GM23338 (cell line): ENCODE measurements around the gene COLQ. TPM values are rescaled to one million over a fixed set of nuclear protein-coding genes. Genes with fewer than 3 reads are reported as not detected.

Experiments used
- ATAC-seq: fragments of 200-7000 bp; cut with Tn5 transposase; 3 replicates; pipeline ENCODE4 v1.9.1; 2020
- DNase-seq: peaks from one replicate; pipeline ENCODE4 v3.0.0-alpha.2; 2015; ENCODE audit warnings: low spot score
- H2AFZ ChIP-seq: fragments of 200-600 bp; sonication (generic); 2 replicates; pipeline ENCODE4 v1.8.0; 2016; ENCODE audit warnings: antibody characterized with exemption, mild to moderate bottlenecking, moderate library complexity
- H3F3A ChIP-seq: fragments of 200-600 bp; sonication (generic); replicated peaks from 2 replicates; pipeline ENCODE4 v1.8.0; 2017; ENCODE audit warnings: antibody characterized with exemption, mixed run types, low read depth
- H3K27ac ChIP-seq: fragments of 200-600 bp; sonication (generic); 2 replicates; pipeline ENCODE4 v1.6.1; 2016; ENCODE audit warnings: low read depth
- H3K27me3 ChIP-seq: fragments of 200-600 bp; sonication (generic); 2 replicates; pipeline ENCODE4 v1.8.0; 2016; ENCODE audit warnings: mild to moderate bottlenecking, mixed run types, moderate library complexity; ENCODE audit not compliant: insufficient read depth
- H3K36me3 ChIP-seq: fragments of 200-600 bp; sonication (generic); 2 replicates; pipeline ENCODE4 v1.8.0; 2016; ENCODE audit warnings: mild to moderate bottlenecking; ENCODE audit not compliant: insufficient read depth
- H3K4me1 ChIP-seq: fragments of 200-600 bp; sonication (generic); 2 replicates; pipeline ENCODE4 v1.8.0; 2016; ENCODE audit warnings: mild to moderate bottlenecking, moderate library complexity; ENCODE audit not compliant: insufficient read depth
- H3K4me2 ChIP-seq: fragments of 200-600 bp; sonication (generic); 2 replicates; pipeline ENCODE4 v1.7.1; 2017; ENCODE audit warnings: mixed run types
- H3K4me3 ChIP-seq: fragments of 200-600 bp; sonication (generic); 2 replicates; pipeline ENCODE4 v1.6.1; 2016; ENCODE audit warnings: mixed run types
- H3K79me2 ChIP-seq: fragments of 200-600 bp; sonication (generic); replicated peaks from 2 replicates; pipeline ENCODE4 v1.8.0; 2017; ENCODE audit warnings: mild to moderate bottlenecking; ENCODE audit not compliant: insufficient read depth
- H3K9me2 ChIP-seq: fragments of 200-600 bp; sonication (generic); 2 replicates; pipeline ENCODE4 v1.8.0; 2017; ENCODE audit not compliant: insufficient read depth
- H4K20me1 ChIP-seq: fragments of 200-600 bp; sonication (generic); replicated peaks from 2 replicates; pipeline ENCODE4 v1.8.0; 2017; ENCODE audit warnings: mild to moderate bottlenecking; ENCODE audit not compliant: insufficient read depth
- H3K27ac Mint-ChIP-seq: 2 replicates; pipeline ENCODE4 v1.8.0; 2020; ENCODE audit warnings: inconsistent platforms, mild to moderate bottlenecking, moderate library complexity, mixed read lengths
- H3K27me3 Mint-ChIP-seq: 3 replicates; pipeline ENCODE4 v1.8.0; 2022; ENCODE audit warnings: low read depth, mild to moderate bottlenecking, moderate library complexity, mixed read lengths, inconsistent platforms; ENCODE audit not compliant: insufficient read depth, poor library complexity
- H3K36me3 Mint-ChIP-seq: 3 replicates; pipeline ENCODE4 v1.8.0; 2021; ENCODE audit warnings: low read depth, mild to moderate bottlenecking, inconsistent platforms, moderate library complexity, mixed read lengths
- H3K4me1 Mint-ChIP-seq: 3 replicates; pipeline ENCODE4 v1.8.0; 2020; ENCODE audit warnings: mild to moderate bottlenecking, inconsistent platforms, mixed read lengths
- H3K4me3 Mint-ChIP-seq: 3 replicates; pipeline ENCODE4 v1.8.0; 2021; ENCODE audit warnings: moderate library complexity, mild to moderate bottlenecking, inconsistent platforms, mixed read lengths
- H3K9me3 Mint-ChIP-seq: 3 replicates; pipeline ENCODE4 v1.8.0; 2020; ENCODE audit warnings: moderate library complexity, mild to moderate bottlenecking, inconsistent platforms, mixed read lengths
- CREB1 ChIP-seq: fragments of 250-450 bp; sonication (Bioruptor Pico); IDR thresholded peaks from 2 replicates; pipeline ENCODE4 v1.5.0; 2020; ENCODE audit warnings: low read depth, mild to moderate bottlenecking, moderate library complexity
- ETS1 ChIP-seq: IDR thresholded peaks from 2 replicates; pipeline ENCODE4 v1.6.1; 2016; ENCODE audit warnings: antibody characterized with exemption
- EZH2 ChIP-seq: fragments of 200-600 bp; sonication (generic); IDR thresholded peaks from one replicate; pipeline ENCODE4 v1.8.0; 2017; ENCODE audit warnings: antibody characterized with exemption, mild to moderate bottlenecking, low read depth; ENCODE audit not compliant: unreplicated experiment
- EZH2phosphoT487 ChIP-seq: fragments of 200-600 bp; sonication (generic); IDR thresholded peaks from one replicate; pipeline ENCODE4 v1.8.1; 2018; ENCODE audit warnings: antibody characterized with exemption; ENCODE audit not compliant: unreplicated experiment
- JUNB ChIP-seq: IDR thresholded peaks from one replicate; pipeline ENCODE4 v1.6.1; 2016; ENCODE audit warnings: antibody characterized with exemption; ENCODE audit not compliant: unreplicated experiment
- NANOG ChIP-seq: IDR thresholded peaks from 2 replicates; pipeline ENCODE4 v1.6.1; 2016; ENCODE audit warnings: antibody characterized with exemption, borderline replicate concordance
- POLR2AphosphoS5 ChIP-seq: IDR thresholded peaks from 2 replicates; pipeline ENCODE4 v1.6.1; 2016; ENCODE audit warnings: antibody characterized with exemption, low read depth
- STAT1 ChIP-seq: IDR thresholded peaks from one replicate; pipeline ENCODE4 v1.6.1; 2016; ENCODE audit warnings: antibody characterized with exemption; ENCODE audit not compliant: unreplicated experiment
- ZNF114 ChIP-seq: fragments of 250-450 bp; sonication (Bioruptor Pico); IDR thresholded peaks from 2 replicates; pipeline ENCODE4 v1.5.0; 2020; ENCODE audit warnings: mild to moderate bottlenecking, moderate library complexity
- ZNF331 ChIP-seq: fragments of 250-450 bp; sonication (Bioruptor Pico); IDR thresholded peaks from 2 replicates; pipeline ENCODE4 v1.5.0; 2020; ENCODE audit warnings: low read depth, mild to moderate bottlenecking, moderate library complexity
- polyA plus RNA-seq: library from polyadenylated mRNA; unstranded; fragments of >200 nt; fragmentation: Nextera tagmentation; extraction: Ambion mirVana; gene quantifications from 2 replicates; pipeline ENCODE4 v1.2.1, GENCODE V29; 2016
- total RNA-seq: library from RNA; depleted of rRNA; stranded (reverse); fragments of >200 nt; shearing (Covaris generic); gene quantifications from 2 replicates; pipeline ENCODE4 v1.2.3, GENCODE V29; 2014
- TF ChIP-seq, protein P1 (sequence below): IDR thresholded peaks from one replicate; pipeline ENCODE4 v1.6.1; 2018; ENCODE audit warnings: antibody characterized with exemption; ENCODE audit not compliant: unreplicated experiment
- TF ChIP-seq, protein P2 (sequence below): fragments of 250-450 bp; sonication (Bioruptor Pico); IDR thresholded peaks from 2 replicates; pipeline ENCODE4 v1.5.0; 2020; ENCODE audit warnings: mild to moderate bottlenecking, moderate library complexity
- TF ChIP-seq, protein P3 (sequence below), 2 experiments: fragments of 200-600 bp in 1 of 2; sonication (generic) in 1 of 2; conservative IDR thresholded peaks; 2 replicates each; pipeline versions ENCODE4 v1.5.1 to v1.6.1; 2016 to 2017; ENCODE audit warnings: antibody characterized with exemption in 2 of 2, low read depth in 2 of 2, mild to moderate bottlenecking in 2 of 2, moderate library complexity in 1 of 2

The COLQ gene
- total and polyA plus RNA-seq, 2 experiments from 2014 or later: 0.78 to 2.0 TPM

GRCh38 chr3:15453991-15454625 is 67.4 kb downstream of the COLQ start:
- H3K4me1 ChIP-seq: no peaks in the 10 kb centered on the region
- no peak overlapping the region for H2AFZ ChIP-seq
- no peaks in the 10 kb centered on the region for H4K20me1 ChIP-seq
- H3K4me3 Mint-ChIP-seq: no peak overlapping the region
- TF ChIP-seq ETS1 (no peak), STAT1 (no peak), NANOG (no peak), ZNF114 (CRISPR knock-in tag) (no peak), ZNF331 (CRISPR knock-in tag) (no peak), CREB1 (CRISPR knock-in tag) (no peak), POLR2AphosphoS5 (no peak), EZH2phosphoT487 (no peak), JUNB (no peak), EZH2 (no peak)
- TF ChIP-seq, protein P1, sequence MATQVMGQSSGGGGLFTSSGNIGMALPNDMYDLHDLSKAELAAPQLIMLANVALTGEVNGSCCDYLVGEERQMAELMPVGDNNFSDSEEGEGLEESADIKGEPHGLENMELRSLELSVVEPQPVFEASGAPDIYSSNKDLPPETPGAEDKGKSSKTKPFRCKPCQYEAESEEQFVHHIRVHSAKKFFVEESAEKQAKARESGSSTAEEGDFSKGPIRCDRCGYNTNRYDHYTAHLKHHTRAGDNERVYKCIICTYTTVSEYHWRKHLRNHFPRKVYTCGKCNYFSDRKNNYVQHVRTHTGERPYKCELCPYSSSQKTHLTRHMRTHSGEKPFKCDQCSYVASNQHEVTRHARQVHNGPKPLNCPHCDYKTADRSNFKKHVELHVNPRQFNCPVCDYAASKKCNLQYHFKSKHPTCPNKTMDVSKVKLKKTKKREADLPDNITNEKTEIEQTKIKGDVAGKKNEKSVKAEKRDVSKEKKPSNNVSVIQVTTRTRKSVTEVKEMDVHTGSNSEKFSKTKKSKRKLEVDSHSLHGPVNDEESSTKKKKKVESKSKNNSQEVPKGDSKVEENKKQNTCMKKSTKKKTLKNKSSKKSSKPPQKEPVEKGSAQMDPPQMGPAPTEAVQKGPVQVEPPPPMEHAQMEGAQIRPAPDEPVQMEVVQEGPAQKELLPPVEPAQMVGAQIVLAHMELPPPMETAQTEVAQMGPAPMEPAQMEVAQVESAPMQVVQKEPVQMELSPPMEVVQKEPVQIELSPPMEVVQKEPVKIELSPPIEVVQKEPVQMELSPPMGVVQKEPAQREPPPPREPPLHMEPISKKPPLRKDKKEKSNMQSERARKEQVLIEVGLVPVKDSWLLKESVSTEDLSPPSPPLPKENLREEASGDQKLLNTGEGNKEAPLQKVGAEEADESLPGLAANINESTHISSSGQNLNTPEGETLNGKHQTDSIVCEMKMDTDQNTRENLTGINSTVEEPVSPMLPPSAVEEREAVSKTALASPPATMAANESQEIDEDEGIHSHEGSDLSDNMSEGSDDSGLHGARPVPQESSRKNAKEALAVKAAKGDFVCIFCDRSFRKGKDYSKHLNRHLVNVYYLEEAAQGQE: no peak
- TF ChIP-seq, protein P2, sequence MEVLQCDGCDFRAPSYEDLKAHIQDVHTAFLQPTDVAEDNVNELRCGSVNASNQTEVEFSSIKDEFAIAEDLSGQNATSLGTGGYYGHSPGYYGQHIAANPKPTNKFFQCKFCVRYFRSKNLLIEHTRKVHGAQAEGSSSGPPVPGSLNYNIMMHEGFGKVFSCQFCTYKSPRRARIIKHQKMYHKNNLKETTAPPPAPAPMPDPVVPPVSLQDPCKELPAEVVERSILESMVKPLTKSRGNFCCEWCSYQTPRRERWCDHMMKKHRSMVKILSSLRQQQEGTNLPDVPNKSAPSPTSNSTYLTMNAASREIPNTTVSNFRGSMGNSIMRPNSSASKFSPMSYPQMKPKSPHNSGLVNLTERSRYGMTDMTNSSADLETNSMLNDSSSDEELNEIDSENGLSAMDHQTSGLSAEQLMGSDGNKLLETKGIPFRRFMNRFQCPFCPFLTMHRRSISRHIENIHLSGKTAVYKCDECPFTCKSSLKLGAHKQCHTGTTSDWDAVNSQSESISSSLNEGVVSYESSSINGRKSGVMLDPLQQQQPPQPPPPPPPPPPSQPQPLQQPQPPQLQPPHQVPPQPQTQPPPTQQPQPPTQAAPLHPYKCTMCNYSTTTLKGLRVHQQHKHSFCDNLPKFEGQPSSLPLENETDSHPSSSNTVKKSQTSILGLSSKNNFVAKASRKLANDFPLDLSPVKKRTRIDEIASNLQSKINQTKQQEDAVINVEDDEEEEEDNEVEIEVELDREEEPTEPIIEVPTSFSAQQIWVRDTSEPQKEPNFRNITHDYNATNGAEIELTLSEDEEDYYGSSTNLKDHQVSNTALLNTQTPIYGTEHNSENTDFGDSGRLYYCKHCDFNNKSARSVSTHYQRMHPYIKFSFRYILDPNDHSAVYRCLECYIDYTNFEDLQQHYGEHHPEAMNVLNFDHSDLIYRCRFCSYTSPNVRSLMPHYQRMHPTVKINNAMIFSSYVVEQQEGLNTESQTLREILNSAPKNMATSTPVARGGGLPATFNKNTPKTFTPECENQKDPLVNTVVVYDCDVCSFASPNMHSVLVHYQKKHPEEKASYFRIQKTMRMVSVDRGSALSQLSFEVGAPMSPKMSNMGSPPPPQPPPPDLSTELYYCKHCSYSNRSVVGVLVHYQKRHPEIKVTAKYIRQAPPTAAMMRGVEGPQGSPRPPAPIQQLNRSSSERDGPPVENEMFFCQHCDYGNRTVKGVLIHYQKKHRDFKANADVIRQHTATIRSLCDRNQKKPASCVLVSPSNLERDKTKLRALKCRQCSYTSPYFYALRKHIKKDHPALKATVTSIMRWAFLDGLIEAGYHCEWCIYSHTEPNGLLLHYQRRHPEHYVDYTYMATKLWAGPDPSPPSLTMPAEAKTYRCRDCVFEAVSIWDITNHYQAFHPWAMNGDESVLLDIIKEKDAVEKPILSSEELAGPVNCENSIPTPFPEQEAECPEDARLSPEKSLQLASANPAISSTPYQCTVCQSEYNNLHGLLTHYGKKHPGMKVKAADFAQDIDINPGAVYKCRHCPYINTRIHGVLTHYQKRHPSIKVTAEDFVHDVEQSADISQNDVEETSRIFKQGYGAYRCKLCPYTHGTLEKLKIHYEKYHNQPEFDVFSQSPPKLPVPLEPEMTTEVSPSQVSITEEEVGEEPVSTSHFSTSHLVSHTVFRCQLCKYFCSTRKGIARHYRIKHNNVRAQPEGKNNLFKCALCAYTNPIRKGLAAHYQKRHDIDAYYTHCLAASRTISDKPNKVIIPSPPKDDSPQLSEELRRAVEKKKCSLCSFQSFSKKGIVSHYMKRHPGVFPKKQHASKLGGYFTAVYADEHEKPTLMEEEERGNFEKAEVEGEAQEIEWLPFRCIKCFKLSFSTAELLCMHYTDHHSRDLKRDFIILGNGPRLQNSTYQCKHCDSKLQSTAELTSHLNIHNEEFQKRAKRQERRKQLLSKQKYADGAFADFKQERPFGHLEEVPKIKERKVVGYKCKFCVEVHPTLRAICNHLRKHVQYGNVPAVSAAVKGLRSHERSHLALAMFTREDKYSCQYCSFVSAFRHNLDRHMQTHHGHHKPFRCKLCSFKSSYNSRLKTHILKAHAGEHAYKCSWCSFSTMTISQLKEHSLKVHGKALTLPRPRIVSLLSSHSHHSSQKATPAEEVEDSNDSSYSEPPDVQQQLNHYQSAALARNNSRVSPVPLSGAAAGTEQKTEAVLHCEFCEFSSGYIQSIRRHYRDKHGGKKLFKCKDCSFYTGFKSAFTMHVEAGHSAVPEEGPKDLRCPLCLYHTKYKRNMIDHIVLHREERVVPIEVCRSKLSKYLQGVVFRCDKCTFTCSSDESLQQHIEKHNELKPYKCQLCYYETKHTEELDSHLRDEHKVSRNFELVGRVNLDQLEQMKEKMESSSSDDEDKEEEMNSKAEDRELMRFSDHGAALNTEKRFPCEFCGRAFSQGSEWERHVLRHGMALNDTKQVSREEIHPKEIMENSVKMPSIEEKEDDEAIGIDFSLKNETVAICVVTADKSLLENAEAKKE (CRISPR knock-in tag): no peak
- TF ChIP-seq, protein P3, sequence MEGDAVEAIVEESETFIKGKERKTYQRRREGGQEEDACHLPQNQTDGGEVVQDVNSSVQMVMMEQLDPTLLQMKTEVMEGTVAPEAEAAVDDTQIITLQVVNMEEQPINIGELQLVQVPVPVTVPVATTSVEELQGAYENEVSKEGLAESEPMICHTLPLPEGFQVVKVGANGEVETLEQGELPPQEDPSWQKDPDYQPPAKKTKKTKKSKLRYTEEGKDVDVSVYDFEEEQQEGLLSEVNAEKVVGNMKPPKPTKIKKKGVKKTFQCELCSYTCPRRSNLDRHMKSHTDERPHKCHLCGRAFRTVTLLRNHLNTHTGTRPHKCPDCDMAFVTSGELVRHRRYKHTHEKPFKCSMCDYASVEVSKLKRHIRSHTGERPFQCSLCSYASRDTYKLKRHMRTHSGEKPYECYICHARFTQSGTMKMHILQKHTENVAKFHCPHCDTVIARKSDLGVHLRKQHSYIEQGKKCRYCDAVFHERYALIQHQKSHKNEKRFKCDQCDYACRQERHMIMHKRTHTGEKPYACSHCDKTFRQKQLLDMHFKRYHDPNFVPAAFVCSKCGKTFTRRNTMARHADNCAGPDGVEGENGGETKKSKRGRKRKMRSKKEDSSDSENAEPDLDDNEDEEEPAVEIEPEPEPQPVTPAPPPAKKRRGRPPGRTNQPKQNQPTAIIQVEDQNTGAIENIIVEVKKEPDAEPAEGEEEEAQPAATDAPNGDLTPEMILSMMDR (conservative IDR thresholded peaks at IDR 0.05; ENCODE audit: low read depth in 2 of 2): no peak
- no peak overlapping the region for H3K27ac Mint-ChIP-seq
- H3K36me3 Mint-ChIP-seq: no peaks in the 10 kb centered on the region; the same call in 2 of the 3 replicates
- H3K9me2 ChIP-seq: no peaks in the 10 kb centered on the region
- no peak overlapping the region for H3K4me2 ChIP-seq
- no peaks in the 10 kb centered on the region for H3K4me1 Mint-ChIP-seq
- H3K27me3 Mint-ChIP-seq: peaks cover 2% of the 10 kb centered on the region
- no peaks in the 10 kb centered on the region for H3K27me3 ChIP-seq
- H3K27ac ChIP-seq: no peak overlapping the region
- DNase-seq: no peak
- no peaks in the 10 kb centered on the region for H3F3A ChIP-seq
- no peaks in the 10 kb centered on the region for H3K36me3 ChIP-seq
- no peak overlapping the region for H3K4me3 ChIP-seq
- ATAC-seq: no peak
- no peaks in the 10 kb centered on the region for H3K9me3 Mint-ChIP-seq
- H3K79me2 ChIP-seq: no peaks in the 10 kb centered on the region
